Natural killer cell (primary cell): Measurements from ENCODE around the gene KRTAP10-8. TPM values are rescaled to one million over a fixed set of nuclear protein-coding genes. Genes with fewer than 3 reads are reported as not detected.
"Not testable (repeated sequence)": the region's sequence is repeated elsewhere in the genome, so short reads cannot be mapped to it uniquely, and the experiment has no call there.

ENCODE experiments used
- ATAC-seq, 3 donors: fragments of 150-1000 bp in 2 of 3; fragments of 200-7000 bp in 1 of 3; cut with Tn5 transposase; 1 replicate in 1 of 3; 2 replicates in 2 of 3; pipeline ENCODE4 v1.10.0; 2021; ENCODE audit warnings: mild to moderate bottlenecking in 2 of 3, moderate library complexity in 2 of 3
- DNase-seq, 2 donors: peaks; one replicate each; pipeline versions ENCODE4 v3.0.0 to v3.0.0-alpha.2; 2013 to 2021; ENCODE audit warnings: mixed read lengths in 1 of 2
- H3K27ac ChIP-seq: one replicate; pipeline ENCODE4 v1.5.1; 2013; ENCODE audit warnings: mild to moderate bottlenecking, low read length
- H3K27me3 ChIP-seq: one replicate; pipeline ENCODE4 v1.6.1; 2013; ENCODE audit warnings: low read length; ENCODE audit not compliant: control insufficient read depth, insufficient read depth
- H3K36me3 ChIP-seq: one replicate; pipeline ENCODE4 v1.6.1; 2013; ENCODE audit warnings: low read length; ENCODE audit not compliant: control insufficient read depth, insufficient read depth
- H3K4me1 ChIP-seq: one replicate; pipeline ENCODE4 v1.6.1; 2013; ENCODE audit warnings: low read length; ENCODE audit not compliant: control insufficient read depth, insufficient read depth
- H3K4me3 ChIP-seq: one replicate; pipeline ENCODE4 v1.5.1; 2013; ENCODE audit warnings: low read length
- H3K9me3 ChIP-seq: one replicate; pipeline ENCODE4 v1.6.1; 2013; ENCODE audit warnings: low read length; ENCODE audit not compliant: control insufficient read depth, insufficient read depth
- H3K27ac Mint-ChIP-seq, 2 donors: one replicate each; pipeline ENCODE4 v1.8.0; 2022; ENCODE audit warnings: mild to moderate bottlenecking in 2 of 2, mixed read lengths in 2 of 2, moderate library complexity in 1 of 2
- H3K27me3 Mint-ChIP-seq, 2 donors: one replicate each; pipeline ENCODE4 v1.8.0; 2022; ENCODE audit warnings: low read depth in 2 of 2, mixed read lengths in 2 of 2
- H3K36me3 Mint-ChIP-seq: one replicate; pipeline ENCODE4 v1.8.0; 2022; ENCODE audit warnings: mixed read lengths
- H3K4me1 Mint-ChIP-seq, 2 donors: one replicate each; pipeline ENCODE4 v1.8.0; 2022; ENCODE audit warnings: mixed read lengths in 2 of 2
- H3K4me3 Mint-ChIP-seq: one replicate; pipeline ENCODE4 v1.8.0; 2022; ENCODE audit warnings: mild to moderate bottlenecking, moderate library complexity, mixed read lengths
- H3K9me3 Mint-ChIP-seq, 2 donors: one replicate each; pipeline ENCODE4 v1.8.0; 2022; ENCODE audit warnings: mixed read lengths in 2 of 2
- CTCF ChIP-seq: fragments of 200-600 bp; IDR thresholded peaks from one replicate; pipeline ENCODE4 v1.8.0; 2022; ENCODE audit warnings: antibody characterized with exemption
- WGBS: methylation state at CpG from one replicate; pipeline ENCODE4 v1.1.7; 2013; ENCODE audit warnings: missing lambda C conversion rate; ENCODE audit not compliant: insufficient coverage; 5-methylcytosine and 5-hydroxymethylcytosine counted together
- intact Hi-C: fragments of 100-400 bp; cut with micrococcal nuclease; formaldehyde crosslinking; loops from one replicate; pipeline ENCODE4 v1.14.2; 2022
- total RNA-seq, 4 donors: library from RNA; stranded (reverse); fragments of 120-200 nt in 1 of 4; gene quantifications; one replicate each; pipeline versions ENCODE4 v1.2.3 to v1.2.4, GENCODE V29; 2013 to 2022

KRTAP10-8 gene
- total RNA-seq, 3 donors from 2014 or later (not counting 1 experiment from before 2014, with no cell fraction given) = not detected

GRCh38 chr21:44585892-44586291, 26.0 kb upstream of the KRTAP10-8 start:
- peaks cover 5% of the 10 kb centered on the region for H3K9me3 ChIP-seq
- H3K27me3 ChIP-seq = no peaks in the 10 kb centered on the region
- Mint-ChIP-seq H3K4me1 (no peaks in the 10 kb centered on the region), H3K9me3 (peaks cover 2 to 11% of the 10 kb centered on the region in 2 donors), H3K4me3 (no peak overlapping the region), H3K36me3 (peaks cover 10% of the 10 kb centered on the region), H3K27ac (no peak overlapping the region), H3K27me3 (peaks cover 54 to 67% of the 10 kb centered on the region in 2 donors)
- H3K4me3 ChIP-seq = no peak overlapping the region
- intact Hi-C loops = no loop called here
- no peaks in the 10 kb centered on the region for H3K4me1 ChIP-seq
- ATAC-seq = no peak
- no peak for TF ChIP-seq CTCF
- no peak overlapping the region for H3K27ac ChIP-seq
- DNase-seq = no peak
- no peaks in the 10 kb centered on the region for H3K36me3 ChIP-seq
- WGBS = 82% methylated on average over 3 of the region's 3 CpGs

- Mint-ChIP-seq H3K27me3 (peaks cover 37 to 62% of the 10 kb centered on the region in 2 donors), H3K27ac (no peak overlapping the region), H3K4me3 (no peak overlapping the region), H3K36me3 (no peaks in the 10 kb centered on the region), H3K4me1 (peaks cover 0 to 5% of the 10 kb centered on the region in 2 donors), H3K9me3 (no peaks in the 10 kb centered on the region)
- no peaks in the 10 kb centered on the region for H3K4me1 ChIP-seq
- H3K36me3 ChIP-seq = no peaks in the 10 kb centered on the region
- H3K27ac ChIP-seq = no peak overlapping the region
- no peak for TF ChIP-seq CTCF
- H3K9me3 ChIP-seq = no peaks in the 10 kb centered on the region
- DNase-seq = no peak
- WGBS = 86% methylated on average over 2 of the region's 2 CpGs
- no peaks in the 10 kb centered on the region for H3K27me3 ChIP-seq
- intact Hi-C loops = no loop called here
- no peak for ATAC-seq
- no peak overlapping the region for H3K4me3 ChIP-seq
Measured at GRCh38 chr21:44589094-44589493, 22.8 kb upstream of the KRTAP10-8 start.

- Histone ChIP-seq H3K27ac (no peak overlapping the region), H3K9me3 (no peaks in the 10 kb centered on the region), H3K27me3 (no peaks in the 10 kb centered on the region), H3K4me1 (no peaks in the 10 kb centered on the region), H3K36me3 (no peaks in the 10 kb centered on the region), H3K4me3 (no peak overlapping the region)
- ATAC-seq (no peak), DNase-seq (no peak)
- H3K4me3 Mint-ChIP-seq = no peak overlapping the region
- intact Hi-C loops = no loop called here
- 84% methylated on average over 24 of the region's 24 CpGs for WGBS
- peaks cover 0 to 5% of the 10 kb centered on the region in 2 donors for H3K4me1 Mint-ChIP-seq
- peaks cover 32 to 56% of the 10 kb centered on the region in 2 donors for H3K27me3 Mint-ChIP-seq
- TF ChIP-seq CTCF = no peak
- no peaks in the 10 kb centered on the region for H3K9me3 Mint-ChIP-seq
- no peaks in the 10 kb centered on the region for H3K36me3 Mint-ChIP-seq
- no peak overlapping the region for H3K27ac Mint-ChIP-seq
Measured at GRCh38 chr21:44589586-44590305, 22.1 kb upstream of the KRTAP10-8 start.

- Histone ChIP-seq H3K4me1 (no peaks in the 10 kb centered on the region), H3K27me3 (no peaks in the 10 kb centered on the region), H3K4me3 (no peak overlapping the region), H3K36me3 (no peaks in the 10 kb centered on the region), H3K9me3 (no peaks in the 10 kb centered on the region), H3K27ac (no peak overlapping the region)
- ATAC-seq (peak in 1 of 3 donors; percentile 18), DNase-seq (no peak)
- Mint-ChIP-seq H3K36me3 (no peaks in the 10 kb centered on the region), H3K27ac (no peak overlapping the region), H3K27me3 (peaks cover 33 to 50% of the 10 kb centered on the region in 2 donors), H3K4me3 (no peak overlapping the region), H3K4me1 (peaks cover 0 to 5% of the 10 kb centered on the region in 2 donors), H3K9me3 (no peaks in the 10 kb centered on the region)
- WGBS = 79% methylated on average over 10 of the region's 10 CpGs
- intact Hi-C loops = no loop called here
- TF ChIP-seq CTCF = no peak
Measured at GRCh38 chr21:44590311-44590721, 21.6 kb upstream of the KRTAP10-8 start.

- H3K27ac Mint-ChIP-seq, H3K27me3 ChIP-seq, H3K9me3 ChIP-seq, H3K36me3 ChIP-seq, H3K27ac ChIP-seq, H3K4me3 ChIP-seq, H3K4me1 Mint-ChIP-seq, DNase-seq, H3K36me3 Mint-ChIP-seq, H3K4me1 ChIP-seq, H3K4me3 Mint-ChIP-seq, intact Hi-C loops, H3K9me3 Mint-ChIP-seq: not testable (repeated sequence)
- peaks cover 26 to 42% of the 10 kb centered on the region in 2 donors for H3K27me3 Mint-ChIP-seq
- 82% methylated on average over 18 of the region's 19 CpGs for WGBS
- peak in 1 of 3 donors; percentile 31 for ATAC-seq
Measured at GRCh38 chr21:44590897-44591800, 20.7 kb upstream of the KRTAP10-8 start.
